Fibroblast of gingiva (primary cell): Measurements from ENCODE around the gene RNU1-3.
"Not testable (repeated sequence)": the region's sequence is repeated elsewhere in the genome, so short reads cannot be mapped to it uniquely, and the experiment has no call there.

Experiments
- DNase-seq: peaks from one replicate; pipeline ENCODE4 v3.0.0-alpha.2; 2011; ENCODE audit warnings: low read depth

Gene RNU1-3

GRCh38 chr1:16666502-16667413, at the start of gene RNU1-3:
RNU1-3 (minus strand) TSS chr1:16666948.
- DNase-seq, result not testable (repeated sequence)

- not testable (repeated sequence) for DNase-seq
Measured at GRCh38 chr1:16713480-16713879, 46.7 kb upstream of the RNU1-3 start.

GRCh38 chr1:16712984-16713383, 46.2 kb upstream of the RNU1-3 start:
- not testable (repeated sequence) for DNase-seq

GRCh38 chr1:16712582-16712981, 45.8 kb upstream of the RNU1-3 start:
- not testable (repeated sequence) for DNase-seq

GRCh38 chr1:16712131-16712530, 45.4 kb upstream of the RNU1-3 start:
- not testable (repeated sequence) for DNase-seq

- not testable (repeated sequence) for DNase-seq
Measured at GRCh38 chr1:16710618-16711017, 43.9 kb upstream of the RNU1-3 start.

- not testable (repeated sequence) for DNase-seq
Measured at GRCh38 chr1:16709659-16710087, 42.9 kb upstream of the RNU1-3 start.

- not testable (repeated sequence) for DNase-seq
Measured at GRCh38 chr1:16708704-16709103, 42.0 kb upstream of the RNU1-3 start.

GRCh38 chr1:16707130-16708093, 40.7 kb upstream of the RNU1-3 start:
- DNase-seq, result not testable (repeated sequence)

GRCh38 chr1:16706302-16706701, 39.6 kb upstream of the RNU1-3 start:
- not testable (repeated sequence) for DNase-seq

GRCh38 chr1:16704502-16705100, 37.9 kb upstream of the RNU1-3 start:
- not testable (repeated sequence) for DNase-seq

- DNase-seq, result peak; percentile 1
Measured at GRCh38 chr1:16704076-16704475, 37.3 kb upstream of the RNU1-3 start.

GRCh38 chr1:16703602-16704001, 36.9 kb upstream of the RNU1-3 start:
- DNase-seq, result peak; percentile 4

GRCh38 chr1:16703141-16703540, 36.4 kb upstream of the RNU1-3 start:
- not testable (repeated sequence) for DNase-seq

- DNase-seq, result peak; percentile 1
Measured at GRCh38 chr1:16702280-16702679, 35.5 kb upstream of the RNU1-3 start.

- DNase-seq, result not testable (repeated sequence)
Measured at GRCh38 chr1:16701189-16701588, 34.4 kb upstream of the RNU1-3 start.

GRCh38 chr1:16700138-16700895, 33.6 kb upstream of the RNU1-3 start:
- DNase-seq, result not testable (repeated sequence)

- DNase-seq, result not testable (repeated sequence)
Measured at GRCh38 chr1:16699440-16699839, 32.7 kb upstream of the RNU1-3 start.

- not testable (repeated sequence) for DNase-seq
Measured at GRCh38 chr1:16697152-16697551, 30.4 kb upstream of the RNU1-3 start.

GRCh38 chr1:16696507-16697150, 29.9 kb upstream of the RNU1-3 start:
- DNase-seq, result not testable (repeated sequence)

- DNase-seq, result not testable (repeated sequence)
Measured at GRCh38 chr1:16694308-16694702, 27.6 kb upstream of the RNU1-3 start.
